Naive thymus-derived CD8-positive, alpha-beta T cell (primary cell): ENCODE measurements around the gene CNDP1. TPM values are rescaled to one million over a fixed set of nuclear protein-coding genes. Genes with fewer than 3 reads are reported as not detected.

Experiments
- ATAC-seq, 2 donors: fragments of 150-1000 bp; cut with Tn5 transposase in 1 of 2; sonication (Bioruptor Pico), chemical (Tn5 transposase) in 1 of 2; 1 replicate in 1 of 2; 2 replicates in 1 of 2; pipeline ENCODE4 v1.10.0; 2021; ENCODE audit warnings: mild to moderate bottlenecking in 2 of 2, moderate library complexity in 2 of 2
- POLR2A ChIA-PET: fragments of 350-600 bp; sonication (Branson Sonifier 250); formaldehyde crosslinking; loops from one replicate; lab custom pipeline; 2021; ENCODE audit warnings: antibody characterized with exemption; lab: Charles Lee
- DNase-seq, 10 donors: peaks; one replicate each; pipeline versions ENCODE4 v3.0.0 to v3.0.0-alpha.2; 2020 to 2022
- H3K27ac Mint-ChIP-seq, 10 donors: one replicate each; pipeline ENCODE4 v1.8.0; 2020 to 2022; ENCODE audit warnings: mild to moderate bottlenecking in 10 of 10, mixed read lengths in 10 of 10, moderate library complexity in 4 of 10, inconsistent platforms in 1 of 10
- H3K27me3 Mint-ChIP-seq, 5 donors: one replicate each; pipeline ENCODE4 v1.8.0; 2021 to 2022; ENCODE audit warnings: mixed read lengths in 5 of 5
- H3K36me3 Mint-ChIP-seq, 3 donors: one replicate each; pipeline ENCODE4 v1.8.0; 2020 to 2022; ENCODE audit warnings: mixed read lengths in 3 of 3, mild to moderate bottlenecking in 2 of 3, inconsistent platforms in 1 of 3
- H3K4me1 Mint-ChIP-seq, 4 donors: one replicate each; pipeline ENCODE4 v1.8.0; 2021 to 2022; ENCODE audit warnings: mixed read lengths in 4 of 4
- H3K4me3 Mint-ChIP-seq, 10 donors: one replicate each; pipeline ENCODE4 v1.8.0; 2020 to 2022; ENCODE audit warnings: mild to moderate bottlenecking in 10 of 10, mixed read lengths in 10 of 10, moderate library complexity in 6 of 10, inconsistent platforms in 1 of 10
- H3K9me3 Mint-ChIP-seq, 9 donors: one replicate each; pipeline ENCODE4 v1.8.0; 2020 to 2022; ENCODE audit warnings: mixed read lengths in 9 of 9, mild to moderate bottlenecking in 3 of 9, inconsistent platforms in 1 of 9, moderate library complexity in 1 of 9
- polyA plus RNA-seq, 3 donors: library from polyadenylated mRNA; unstranded; fragments of 300-500 nt; fragmentation: Illumina TruSeq; gene quantifications; one replicate each; pipeline ENCODE4 v1.2.3, GENCODE V29; 2021
- total RNA-seq, 8 experiments: library from RNA in 2 of 8; stranded (reverse) in 2 of 8; gene quantifications; one replicate each; pipeline ENCODE4 v1.2.3 and lab custom pipeline; 2021 to 2026

CNDP1 gene
- total and polyA plus RNA-seq, 5 experiments from 2014 or later: not detected

GRCh38 chr18:74540652-74541421 lies 6.5 kb downstream of the CNDP1 start:
- Mint-ChIP-seq H3K27ac (peak overlapping the region in 3 of 10 donors; percentile 6 to 57 (median 15)), H3K4me1 (peaks cover 0 to 1% (median 0%) of the 10 kb centered on the region in 4 donors), H3K27me3 (peaks cover 0 to 9% (median 1%) of the 10 kb centered on the region in 5 donors), H3K36me3 (no peaks in the 10 kb centered on the region), H3K4me3 (peak overlapping the region in 5 of 10 donors; percentile 4 to 40 (median 19)), H3K9me3 (no peaks in the 10 kb centered on the region)
- peak in 1 of 2 donors; percentile 54 for ATAC-seq
- peak in 2 of 10 donors; percentile 4 to 5 for DNase-seq
- POLR2A ChIA-PET: no interaction called here

GRCh38 chr18:74541703-74542555 lies 7.6 kb downstream of the CNDP1 start:
- Mint-ChIP-seq H3K4me3 (no peak overlapping the region), H3K27ac (no peak overlapping the region), H3K36me3 (no peaks in the 10 kb centered on the region), H3K27me3 (peaks cover 0 to 9% (median 1%) of the 10 kb centered on the region in 5 donors), H3K4me1 (peaks cover 0 to 1% (median 0%) of the 10 kb centered on the region in 4 donors), H3K9me3 (no peaks in the 10 kb centered on the region)
- DNase-seq (no peak), ATAC-seq (no peak)
- POLR2A ChIA-PET: no interaction called here

- peaks cover 0 to 2% (median under 1%) of the 10 kb centered on the region in 4 donors for H3K4me1 Mint-ChIP-seq
- no peak overlapping the region for H3K4me3 Mint-ChIP-seq
Measured at GRCh38 chr18:74544898-74545297, 10.6 kb downstream of the CNDP1 start.

GRCh38 chr18:74546007-74546406 lies 11.7 kb downstream of the CNDP1 start:
- Mint-ChIP-seq H3K4me3 (no peak overlapping the region), H3K36me3 (peaks cover 0 to 14% (median 0%) of the 10 kb centered on the region in 3 donors), H3K27me3 (peaks cover 0 to 8% (median 0%) of the 10 kb centered on the region in 5 donors), H3K4me1 (peaks cover 0 to 2% (median 0%) of the 10 kb centered on the region in 4 donors), H3K27ac (peak overlapping the region in 1 of 10 donors; percentile 4), H3K9me3 (peaks cover 0 to 31% (median 10%) of the 10 kb centered on the region in 9 donors)
- ATAC-seq (no peak), DNase-seq (no peak)
- POLR2A ChIA-PET: no interaction called here

More at GRCh38 chr18:74544898-74545297, 10.6 kb downstream of the CNDP1 start:
- peaks cover 0 to 9% (median 0%) of the 10 kb centered on the region in 5 donors for H3K27me3 Mint-ChIP-seq
- H3K27ac Mint-ChIP-seq: no peak overlapping the region
- DNase-seq (no peak), ATAC-seq (no peak)
- peaks cover 0 to 25% (median 10%) of the 10 kb centered on the region in 9 donors for H3K9me3 Mint-ChIP-seq
- H3K36me3 Mint-ChIP-seq: peaks cover 0 to 14% (median 0%) of the 10 kb centered on the region in 3 donors
- POLR2A ChIA-PET: no interaction called here

GRCh38 chr18:74546751-74547530 lies 12.6 kb downstream of the CNDP1 start:
- H3K27me3 Mint-ChIP-seq: peaks cover 0 to 4% (median 2%) of the 10 kb centered on the region in 5 donors
- H3K4me3 Mint-ChIP-seq: no peak overlapping the region
- no peak overlapping the region for H3K27ac Mint-ChIP-seq
- H3K4me1 Mint-ChIP-seq: peaks cover 0 to 4% (median 2%) of the 10 kb centered on the region in 4 donors
- ATAC-seq (no peak), DNase-seq (no peak)
- POLR2A ChIA-PET: no interaction called here
- H3K36me3 Mint-ChIP-seq: peaks cover 0 to 14% (median 0%) of the 10 kb centered on the region in 3 donors
- H3K9me3 Mint-ChIP-seq: peaks cover 0 to 31% (median 10%) of the 10 kb centered on the region in 9 donors

- peaks cover 0 to 31% (median 10%) of the 10 kb centered on the region in 9 donors for H3K9me3 Mint-ChIP-seq
- peaks cover 0 to 5% (median 2%) of the 10 kb centered on the region in 4 donors for H3K4me1 Mint-ChIP-seq
- H3K27ac Mint-ChIP-seq: no peak overlapping the region
- no peak overlapping the region for H3K4me3 Mint-ChIP-seq
- H3K27me3 Mint-ChIP-seq: peaks cover 0 to 4% (median 2%) of the 10 kb centered on the region in 5 donors
- ATAC-seq (no peak), DNase-seq (no peak)
- POLR2A ChIA-PET: no interaction called here
- H3K36me3 Mint-ChIP-seq: peaks cover 0 to 14% (median 0%) of the 10 kb centered on the region in 3 donors
Measured at GRCh38 chr18:74547860-74548259, 13.6 kb downstream of the CNDP1 start.

- Mint-ChIP-seq H3K27ac (no peak overlapping the region), H3K4me1 (peaks cover 0 to 5% (median 2%) of the 10 kb centered on the region in 4 donors), H3K36me3 (peaks cover 0 to 14% (median 0%) of the 10 kb centered on the region in 3 donors), H3K27me3 (peaks cover 0 to 12% (median 9%) of the 10 kb centered on the region in 5 donors), H3K4me3 (no peak overlapping the region), H3K9me3 (peaks cover 0 to 31% (median 10%) of the 10 kb centered on the region in 9 donors)
- DNase-seq (no peak), ATAC-seq (no peak)
- POLR2A ChIA-PET: no interaction called here
Measured at GRCh38 chr18:74549591-74550104, 15.3 kb downstream of the CNDP1 start.

GRCh38 chr18:74550886-74551285 lies 16.6 kb downstream of the CNDP1 start:
- DNase-seq (no peak), ATAC-seq (no peak)
- Mint-ChIP-seq H3K9me3 (peaks cover 0 to 31% (median 10%) of the 10 kb centered on the region in 9 donors), H3K4me3 (no peak overlapping the region), H3K4me1 (peaks cover 0 to 5% (median 2%) of the 10 kb centered on the region in 4 donors), H3K27ac (no peak overlapping the region), H3K27me3 (peaks cover 2 to 14% (median 8%) of the 10 kb centered on the region in 5 donors), H3K36me3 (peaks cover 0 to 14% (median 0%) of the 10 kb centered on the region in 3 donors)
- POLR2A ChIA-PET: interaction anchor here (0.7 kb wide), 1 partner anchor 55 kb away, joined by 3 read pairs; no protein-coding TSS in a partner anchor

- H3K9me3 Mint-ChIP-seq: peaks cover 0 to 31% (median 10%) of the 10 kb centered on the region in 9 donors
- POLR2A ChIA-PET: interaction anchor here (0.6 to 1.2 kb wide), 3 partner anchors 11 to 1923 kb away, joined by 3 read pairs; no protein-coding TSS in a partner anchor
- no peak for ATAC-seq
Measured at GRCh38 chr18:74551452-74551851, 17.2 kb downstream of the CNDP1 start.

GRCh38 chr18:74551936-74552555 lies 17.7 kb downstream of the CNDP1 start:
- Mint-ChIP-seq H3K4me1 (peaks cover 0 to 5% (median 2%) of the 10 kb centered on the region in 4 donors), H3K36me3 (peaks cover 0 to 14% (median 0%) of the 10 kb centered on the region in 3 donors), H3K27ac (peak overlapping the region in 2 of 10 donors; percentile 14 to 76), H3K27me3 (peaks cover 4 to 15% (median 8%) of the 10 kb centered on the region in 5 donors), H3K9me3 (peaks cover 0 to 31% (median 10%) of the 10 kb centered on the region in 9 donors), H3K4me3 (no peak overlapping the region)
- ATAC-seq: peak; percentile 94 to 100
- POLR2A ChIA-PET: interaction anchor here (0.6 to 1.2 kb wide), 3 partner anchors 10 to 1923 kb away, joined by 3 read pairs; no protein-coding TSS in a partner anchor
- DNase-seq: peak; percentile 53 to 81 (median 68)

More at GRCh38 chr18:74551452-74551851, 17.2 kb downstream of the CNDP1 start:
- H3K36me3 Mint-ChIP-seq: peaks cover 0 to 14% (median 0%) of the 10 kb centered on the region in 3 donors
- peak overlapping the region in 1 of 10 donors; percentile 14 for H3K27ac Mint-ChIP-seq
- H3K4me1 Mint-ChIP-seq: peaks cover 0 to 5% (median 2%) of the 10 kb centered on the region in 4 donors
- DNase-seq: no peak
- H3K4me3 Mint-ChIP-seq: no peak overlapping the region
- H3K27me3 Mint-ChIP-seq: peaks cover 4 to 14% (median 8%) of the 10 kb centered on the region in 5 donors

GRCh38 chr18:74556126-74556525 lies 21.8 kb downstream of the CNDP1 start:
- ATAC-seq: no peak
- POLR2A ChIA-PET: no interaction called here
- peak overlapping the region in 1 of 10 donors; percentile 47 for H3K27ac Mint-ChIP-seq
- H3K4me1 Mint-ChIP-seq: peaks cover 0 to 5% (median 1%) of the 10 kb centered on the region in 4 donors
- H3K36me3 Mint-ChIP-seq: no peaks in the 10 kb centered on the region
- no peak for DNase-seq
- peaks cover 6 to 25% (median 10%) of the 10 kb centered on the region in 5 donors for H3K27me3 Mint-ChIP-seq
- no peak overlapping the region for H3K4me3 Mint-ChIP-seq
- H3K9me3 Mint-ChIP-seq: peaks cover 0 to 3% (median 0%) of the 10 kb centered on the region in 9 donors
